BJ (cell line): ENCODE measurements around the gene ZBTB46. TPM values are rescaled to one million over a fixed set of nuclear protein-coding genes. Genes with fewer than 3 reads are reported as not detected.
"Not testable (repeated sequence)": the region's sequence is repeated elsewhere in the genome, so short reads cannot be mapped to it uniquely, and the experiment has no call there.

Experiments used
- CTCF ChIA-PET: fragments of 350-600 bp; formaldehyde crosslinking; extraction: SDS; loops from one replicate; lab custom pipeline; 2021; ENCODE audit warnings: antibody characterized with exemption, inconsistent platforms; lab: Yijun Ruan, JAX
- POLR2A ChIA-PET: fragments of 300-600 bp; sonication (Branson Sonifier 250); formaldehyde crosslinking; extraction: SDS; loops from one replicate; lab custom pipeline; 2021; ENCODE audit warnings: antibody characterized with exemption; lab: Charles Lee
- DNase-seq: peaks from one replicate; pipeline ENCODE4 v3.0.0-alpha.2; 2011; ENCODE audit warnings: low read depth
- H3K27me3 ChIP-seq: 2 replicates; pipeline ENCODE4 v1.6.0; 2011; ENCODE audit warnings: low read length; ENCODE audit not compliant: control insufficient read depth, insufficient read depth
- H3K36me3 ChIP-seq: 2 replicates; pipeline ENCODE4 v1.5.1; 2011; ENCODE audit warnings: low read length; ENCODE audit not compliant: control insufficient read depth, insufficient read depth
- H3K4me3 ChIP-seq: 2 replicates; pipeline ENCODE4 v1.5.1; 2011; ENCODE audit warnings: low read depth, mild to moderate bottlenecking, control low read depth, low read length
- polyA plus RNA-seq: library from polyadenylated mRNA; depleted of rRNA; stranded (reverse); fragments of >200 nt; gene quantifications from 2 replicates; pipeline ENCODE4 v1.2.3, GENCODE V29; 2011
- TF ChIP-seq, protein P1 (sequence below): IDR thresholded peaks from 2 replicates; pipeline ENCODE4 v1.5.1; 2011; ENCODE audit warnings: low read depth, mild to moderate bottlenecking, control low read depth, inconsistent platforms, low read length, moderate library complexity; ENCODE audit not compliant: insufficient read depth

Gene ZBTB46
- polyA plus RNA-seq, 1 experiment: 0.32 TPM

GRCh38 chr20:63804308-63804636, 26.8 kb downstream of the ZBTB46 start:
- TF ChIP-seq, protein P1, sequence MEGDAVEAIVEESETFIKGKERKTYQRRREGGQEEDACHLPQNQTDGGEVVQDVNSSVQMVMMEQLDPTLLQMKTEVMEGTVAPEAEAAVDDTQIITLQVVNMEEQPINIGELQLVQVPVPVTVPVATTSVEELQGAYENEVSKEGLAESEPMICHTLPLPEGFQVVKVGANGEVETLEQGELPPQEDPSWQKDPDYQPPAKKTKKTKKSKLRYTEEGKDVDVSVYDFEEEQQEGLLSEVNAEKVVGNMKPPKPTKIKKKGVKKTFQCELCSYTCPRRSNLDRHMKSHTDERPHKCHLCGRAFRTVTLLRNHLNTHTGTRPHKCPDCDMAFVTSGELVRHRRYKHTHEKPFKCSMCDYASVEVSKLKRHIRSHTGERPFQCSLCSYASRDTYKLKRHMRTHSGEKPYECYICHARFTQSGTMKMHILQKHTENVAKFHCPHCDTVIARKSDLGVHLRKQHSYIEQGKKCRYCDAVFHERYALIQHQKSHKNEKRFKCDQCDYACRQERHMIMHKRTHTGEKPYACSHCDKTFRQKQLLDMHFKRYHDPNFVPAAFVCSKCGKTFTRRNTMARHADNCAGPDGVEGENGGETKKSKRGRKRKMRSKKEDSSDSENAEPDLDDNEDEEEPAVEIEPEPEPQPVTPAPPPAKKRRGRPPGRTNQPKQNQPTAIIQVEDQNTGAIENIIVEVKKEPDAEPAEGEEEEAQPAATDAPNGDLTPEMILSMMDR: no peak
- ChIA-PET POLR2A (no interaction called here), CTCF (no interaction called here)
- Histone ChIP-seq H3K27me3 (no peaks in the 10 kb centered on the region), H3K36me3 (no peaks in the 10 kb centered on the region), H3K4me3 (no peak overlapping the region)
- no peak for DNase-seq

DNA sequence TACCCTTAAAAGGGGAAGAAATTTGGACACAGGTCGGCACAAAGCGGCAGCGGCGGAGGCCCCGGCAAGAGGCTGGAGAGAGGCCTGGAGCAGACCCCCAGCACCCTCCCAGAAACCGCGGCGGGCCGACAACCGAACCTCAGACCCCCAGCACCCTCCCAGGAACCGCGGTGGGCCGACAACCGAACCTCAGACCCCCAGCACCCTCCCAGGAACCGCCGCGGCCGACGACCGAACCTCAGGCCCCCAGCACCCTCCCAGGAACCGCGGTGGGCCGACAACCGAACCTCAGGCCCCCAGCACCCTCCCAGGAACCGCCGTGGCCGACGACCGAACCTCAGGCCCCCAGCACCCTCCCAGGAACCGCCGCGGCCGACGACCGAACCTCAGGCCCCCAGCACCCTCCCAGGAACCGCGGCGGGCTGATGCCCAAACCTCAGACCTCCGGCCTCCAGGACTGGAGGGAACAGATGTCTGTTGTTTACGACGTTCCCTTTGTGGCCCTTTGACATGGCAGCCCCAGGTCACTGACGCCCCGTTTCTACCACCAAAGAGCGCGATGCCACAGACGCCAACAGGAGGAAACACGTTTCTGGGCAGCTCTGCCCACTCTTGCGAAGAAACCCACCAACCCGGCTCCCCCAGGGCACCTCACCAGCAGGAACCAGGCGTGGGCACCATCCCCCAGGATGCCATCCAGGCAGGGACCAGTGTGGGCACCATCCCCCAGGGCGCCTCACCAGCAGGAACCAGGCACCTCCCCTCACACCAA, 28.4 kb downstream of the ZBTB46 start:
- POLR2A ChIA-PET: no interaction called here
- DNase-seq: no peak
- Histone ChIP-seq H3K36me3 (no peaks in the 10 kb centered on the region), H3K4me3 (no peak overlapping the region), H3K27me3 (no peaks in the 10 kb centered on the region)
- TF ChIP-seq, protein P1: no peak
- CTCF ChIA-PET: no interaction called here

DNA sequence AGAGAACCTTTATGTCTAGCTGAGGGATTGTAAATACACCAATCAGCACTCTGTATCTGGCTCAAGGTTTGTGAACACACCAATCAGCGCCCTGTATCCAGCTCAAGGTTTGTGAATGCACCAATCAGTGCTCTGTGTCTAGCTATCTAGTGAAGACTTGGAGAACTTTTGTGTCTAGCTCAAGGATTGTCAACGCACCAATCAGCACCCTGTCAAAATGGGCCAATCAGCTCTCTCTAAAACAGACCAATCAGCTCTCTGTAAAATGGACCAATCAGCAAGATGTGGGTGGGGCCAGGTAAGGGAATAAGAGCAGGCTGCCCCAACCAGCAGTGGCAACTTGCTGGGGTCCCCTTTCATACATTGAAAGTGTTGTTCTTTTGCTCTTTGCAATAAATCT, 29.9 kb downstream of the ZBTB46 start:
- POLR2A ChIA-PET: interaction anchor here (0.6 kb wide), 1 partner anchor 114 kb away, joined by 5 read pairs; no protein-coding TSS in a partner anchor
- H3K36me3 ChIP-seq, H3K4me3 ChIP-seq, DNase-seq, H3K27me3 ChIP-seq: not testable (repeated sequence)
- CTCF ChIA-PET: interaction anchor here (0.6 to 1.7 kb wide), 4 partner anchors 15 to 319 kb away, joined by 3 to 8 read pairs (median 4); no protein-coding TSS in a partner anchor

- DNase-seq, H3K36me3 ChIP-seq, H3K4me3 ChIP-seq, H3K27me3 ChIP-seq, POLR2A ChIA-PET: not testable (repeated sequence)
- CTCF ChIA-PET: interaction anchor here (1.3 to 1.7 kb wide), 3 partner anchors 14 to 320 kb away, joined by 4 to 8 read pairs (median 4); no protein-coding TSS in a partner anchor
Measured at GRCh38 chr20:63800411-63800810, 30.7 kb downstream of the ZBTB46 start.

- H3K4me3 ChIP-seq, DNase-seq, POLR2A ChIA-PET, H3K27me3 ChIP-seq, H3K36me3 ChIP-seq: not testable (repeated sequence)
- CTCF ChIA-PET: interaction anchor here (1.2 kb wide), 1 partner anchor 12 kb away, joined by 12 read pairs; no protein-coding TSS in a partner anchor
Measured at GRCh38 chr20:63799127-63799526, 31.9 kb downstream of the ZBTB46 start.

DNA sequence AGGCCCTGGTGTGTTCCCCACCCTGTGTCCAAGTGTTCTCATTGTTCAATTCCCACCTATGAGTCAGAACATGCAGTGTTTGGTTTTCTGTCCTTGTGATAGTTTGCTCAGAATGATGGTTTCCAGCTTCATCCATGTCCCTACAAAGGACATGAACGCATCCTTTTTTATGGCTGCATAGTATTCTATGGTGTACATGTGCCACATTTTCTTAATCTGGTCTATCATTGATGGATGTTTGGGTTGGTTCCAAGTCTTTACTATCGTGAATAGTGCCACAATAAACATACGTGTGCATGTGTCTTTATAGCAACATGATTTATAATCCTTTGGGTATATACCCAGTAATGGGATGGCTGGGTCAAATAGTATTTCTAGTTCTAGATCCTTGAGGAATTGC, 33.9 kb downstream of the ZBTB46 start:
- POLR2A ChIA-PET, CTCF ChIA-PET, H3K27me3 ChIP-seq, H3K4me3 ChIP-seq, DNase-seq, H3K36me3 ChIP-seq: not testable (repeated sequence)

GRCh38 chr20:63795178-63795830, 35.8 kb downstream of the ZBTB46 start:
- Histone ChIP-seq H3K4me3 (no peak overlapping the region), H3K36me3 (no peaks in the 10 kb centered on the region), H3K27me3 (no peaks in the 10 kb centered on the region)
- ChIA-PET CTCF (interaction anchor here (0.6 to 2.6 kb wide), 5 partner anchors 9 to 256 kb away, joined by 3 to 15 read pairs (median 3); no protein-coding TSS in a partner anchor), POLR2A (no interaction called here)
- no peak for DNase-seq
- TF ChIP-seq, protein P1: no peak
